ENCODE results near the gene TPP1. TPM values are rescaled to one million over a fixed set of nuclear protein-coding genes. Genes with fewer than 3 reads are reported as not detected.

The TPP1 gene
- total RNA-seq, 2 donors from 2014 or later = 48.8 to 83.1 TPM

DNA sequence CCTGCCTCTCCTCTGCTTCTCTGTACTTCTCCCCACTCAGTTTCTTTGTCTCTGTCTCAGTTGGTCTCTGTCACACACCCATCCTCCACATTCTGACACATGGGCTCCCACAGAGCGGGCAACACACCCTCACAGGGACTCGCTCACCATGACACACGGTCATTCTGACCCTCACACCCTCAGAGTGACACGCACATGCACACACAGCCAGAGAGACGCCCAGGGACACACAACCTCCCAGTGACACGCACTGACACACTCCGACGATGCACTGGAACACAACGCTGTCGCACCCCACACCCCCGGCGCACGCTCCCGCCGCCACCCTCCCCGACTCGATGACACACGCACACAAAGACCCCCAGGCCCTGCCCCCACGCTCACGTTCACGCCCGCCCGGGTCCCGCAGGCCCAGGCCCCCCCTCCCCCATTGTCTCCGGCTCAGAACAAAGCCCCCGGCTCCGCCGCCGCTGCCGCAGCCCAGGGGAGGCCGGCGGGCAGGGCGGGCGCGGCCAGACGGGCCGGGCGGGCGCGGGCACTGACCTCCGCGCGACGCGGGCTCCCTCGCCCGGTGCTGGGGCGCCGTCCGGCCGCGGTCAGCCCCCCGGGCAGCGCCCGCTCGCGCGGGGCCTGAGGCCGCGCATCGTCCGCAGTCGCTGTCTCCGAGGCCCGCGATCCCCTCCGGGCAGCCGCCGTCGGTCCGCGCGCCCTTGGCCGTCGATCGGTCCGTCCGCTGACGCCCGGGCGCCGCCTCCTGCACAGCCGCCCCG lies 36.0 kb upstream of the TPP1 start:
- Histone ChIP-seq H3K36me3 (no peaks in the 10 kb centered on the region), H3K4me1 (peaks cover 0 to 20% of the 10 kb centered on the region in 2 donors), H3K9me3 (no peaks in the 10 kb centered on the region), H3K27ac (peak overlapping the region; percentile 72 to 79), H3K27me3 (no peaks in the 10 kb centered on the region), H3K4me3 (peak overlapping the region; percentile 45 to 55)
- TF ChIP-seq, protein P1, sequence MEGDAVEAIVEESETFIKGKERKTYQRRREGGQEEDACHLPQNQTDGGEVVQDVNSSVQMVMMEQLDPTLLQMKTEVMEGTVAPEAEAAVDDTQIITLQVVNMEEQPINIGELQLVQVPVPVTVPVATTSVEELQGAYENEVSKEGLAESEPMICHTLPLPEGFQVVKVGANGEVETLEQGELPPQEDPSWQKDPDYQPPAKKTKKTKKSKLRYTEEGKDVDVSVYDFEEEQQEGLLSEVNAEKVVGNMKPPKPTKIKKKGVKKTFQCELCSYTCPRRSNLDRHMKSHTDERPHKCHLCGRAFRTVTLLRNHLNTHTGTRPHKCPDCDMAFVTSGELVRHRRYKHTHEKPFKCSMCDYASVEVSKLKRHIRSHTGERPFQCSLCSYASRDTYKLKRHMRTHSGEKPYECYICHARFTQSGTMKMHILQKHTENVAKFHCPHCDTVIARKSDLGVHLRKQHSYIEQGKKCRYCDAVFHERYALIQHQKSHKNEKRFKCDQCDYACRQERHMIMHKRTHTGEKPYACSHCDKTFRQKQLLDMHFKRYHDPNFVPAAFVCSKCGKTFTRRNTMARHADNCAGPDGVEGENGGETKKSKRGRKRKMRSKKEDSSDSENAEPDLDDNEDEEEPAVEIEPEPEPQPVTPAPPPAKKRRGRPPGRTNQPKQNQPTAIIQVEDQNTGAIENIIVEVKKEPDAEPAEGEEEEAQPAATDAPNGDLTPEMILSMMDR (IDR thresholded peaks at IDR 0.05) = no peak
- peak; percentile 78 for DNase-seq (ENCODE audit: low spot score)

DNA sequence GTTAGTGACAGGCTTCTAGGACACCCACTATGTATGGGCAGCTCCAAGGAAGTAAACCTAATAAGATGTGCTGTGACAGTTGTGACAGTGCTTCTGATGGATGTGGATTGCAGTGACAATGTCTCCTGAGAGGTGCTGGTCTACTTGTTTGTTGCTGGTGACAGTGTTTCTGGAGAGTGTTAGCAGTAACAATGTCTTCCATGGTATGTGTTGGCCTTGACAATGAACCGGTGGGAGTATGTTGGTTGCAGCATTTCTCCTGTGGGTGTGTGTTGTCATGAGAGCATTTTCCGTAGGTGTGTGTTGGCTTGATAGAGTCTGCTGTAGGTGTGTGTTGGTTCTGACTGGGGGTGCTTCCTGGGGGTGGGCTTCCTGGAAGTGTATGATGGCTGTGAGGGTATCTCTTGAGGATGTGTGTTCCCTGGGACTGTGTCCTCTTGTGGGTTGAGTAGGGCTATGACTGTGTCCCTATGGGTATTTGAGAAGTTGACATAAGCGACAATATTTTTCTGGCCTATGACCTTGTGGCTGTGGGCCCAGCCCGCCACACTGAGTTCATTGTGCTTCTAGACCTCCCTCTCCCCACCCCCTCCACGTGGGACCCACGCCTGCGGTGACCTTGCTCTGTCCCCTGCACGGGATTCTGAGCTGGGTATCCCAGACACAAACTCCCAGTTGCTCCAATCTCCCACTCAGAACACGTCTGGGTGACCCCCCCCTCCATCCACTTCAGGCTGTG lies 35.2 kb upstream of the TPP1 start:
- Histone ChIP-seq H3K36me3 (no peaks in the 10 kb centered on the region), H3K9me3 (no peaks in the 10 kb centered on the region), H3K4me1 (peaks cover 0 to 20% of the 10 kb centered on the region in 2 donors), H3K27me3 (no peaks in the 10 kb centered on the region), H3K27ac (peak overlapping the region; percentile 72 to 79), H3K4me3 (peak overlapping the region in 1 of 2 donors; percentile 55)
- no peak for DNase-seq (ENCODE audit: low spot score)
- TF ChIP-seq, protein P1 (IDR thresholded peaks at IDR 0.05) = no peak

DNA sequence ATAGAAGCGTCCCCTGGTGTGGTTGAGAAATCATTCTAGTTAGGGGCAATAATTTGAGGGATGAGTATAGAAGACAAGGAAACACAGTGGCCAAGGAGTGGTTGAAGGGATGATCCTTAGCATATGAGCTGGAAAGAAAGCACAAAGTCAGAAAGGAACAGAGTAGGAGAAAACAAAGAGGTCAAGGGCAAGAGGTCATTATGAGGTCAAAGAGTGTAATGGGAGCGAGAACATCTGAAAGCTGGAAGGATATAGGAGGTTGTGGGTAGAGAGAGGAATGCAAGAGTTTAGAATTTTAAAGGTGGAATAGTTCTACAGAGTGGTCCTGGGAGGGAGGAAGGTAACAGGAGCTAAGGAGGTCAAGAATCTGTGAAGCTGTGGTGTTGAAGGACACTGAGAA lies 34.4 kb upstream of the TPP1 start:
- Histone ChIP-seq H3K36me3 (no peaks in the 10 kb centered on the region), H3K4me3 (no peak overlapping the region), H3K9me3 (no peaks in the 10 kb centered on the region), H3K27me3 (no peaks in the 10 kb centered on the region), H3K27ac (no peak overlapping the region), H3K4me1 (peaks cover 0 to 22% of the 10 kb centered on the region in 2 donors)
- TF ChIP-seq, protein P1 (IDR thresholded peaks at IDR 0.05) = no peak
- no peak for DNase-seq (ENCODE audit: low spot score)

DNA sequence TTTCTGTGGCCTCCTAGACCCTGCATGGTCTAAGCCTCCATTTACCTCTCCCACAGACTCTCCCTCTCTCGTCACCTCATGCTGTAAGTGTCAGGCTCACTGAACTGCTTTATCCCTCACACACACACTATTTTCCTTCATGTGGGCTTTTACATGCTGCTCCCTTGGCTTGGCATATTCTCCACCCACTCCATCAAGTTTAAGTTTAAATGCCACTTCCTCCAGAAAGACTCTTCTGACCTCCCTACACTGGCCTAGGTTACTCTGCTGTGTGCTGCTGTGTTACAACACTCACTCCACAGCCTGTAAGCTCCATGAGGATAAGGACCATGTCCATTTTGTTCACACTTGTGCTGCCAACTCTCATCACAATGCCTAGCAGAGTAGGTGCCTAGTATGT lies 33.9 kb upstream of the TPP1 start:
- no peaks in the 10 kb centered on the region for H3K27me3 ChIP-seq
- H3K9me3 ChIP-seq = no peaks in the 10 kb centered on the region
- no peak overlapping the region for H3K27ac ChIP-seq
- TF ChIP-seq, protein P1 (IDR thresholded peaks at IDR 0.05) = no peak
- no peaks in the 10 kb centered on the region for H3K36me3 ChIP-seq
- no peak overlapping the region for H3K4me3 ChIP-seq
- peaks cover 0 to 26% of the 10 kb centered on the region in 2 donors for H3K4me1 ChIP-seq
- no peak for DNase-seq (ENCODE audit: low spot score)

DNA sequence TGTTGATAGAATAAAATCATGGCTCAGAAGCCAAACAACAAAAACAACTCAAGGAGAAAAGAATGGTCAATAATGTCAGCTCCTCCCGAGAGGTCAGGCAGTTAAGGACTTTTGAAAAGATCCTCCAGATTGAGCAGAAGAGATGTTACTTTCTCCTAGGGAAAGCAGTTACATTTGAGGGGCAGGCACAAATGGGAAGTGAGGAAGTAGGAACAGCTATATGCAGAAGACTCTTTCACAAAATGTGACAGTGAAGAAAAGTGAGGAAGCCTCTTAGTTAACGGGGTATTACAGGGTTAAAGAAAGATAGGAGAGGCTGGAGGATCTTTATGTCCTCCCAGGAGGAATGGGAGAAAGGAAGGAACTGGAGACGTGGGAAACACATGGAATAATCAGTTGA lies 33.0 kb upstream of the TPP1 start:
- no peaks in the 10 kb centered on the region for H3K27me3 ChIP-seq
- no peaks in the 10 kb centered on the region for H3K36me3 ChIP-seq
- no peaks in the 10 kb centered on the region for H3K9me3 ChIP-seq
- DNase-seq (ENCODE audit: low spot score) = no peak
- peaks cover 0 to 36% of the 10 kb centered on the region in 2 donors for H3K4me1 ChIP-seq
- no peak overlapping the region for H3K4me3 ChIP-seq
- H3K27ac ChIP-seq = no peak overlapping the region
- TF ChIP-seq, protein P1 (IDR thresholded peaks at IDR 0.05) = no peak

Data from right atrium auricular region (tissue), 2 donors.